Measurements from ENCODE around the gene HNRNPA3. TPM values are rescaled to one million over a fixed set of nuclear protein-coding genes. Genes with fewer than 3 reads are reported as not detected.

The HNRNPA3 gene
- total RNA-seq, 2 experiments from 2014 or later: 68.2 to 450 TPM

DNA sequence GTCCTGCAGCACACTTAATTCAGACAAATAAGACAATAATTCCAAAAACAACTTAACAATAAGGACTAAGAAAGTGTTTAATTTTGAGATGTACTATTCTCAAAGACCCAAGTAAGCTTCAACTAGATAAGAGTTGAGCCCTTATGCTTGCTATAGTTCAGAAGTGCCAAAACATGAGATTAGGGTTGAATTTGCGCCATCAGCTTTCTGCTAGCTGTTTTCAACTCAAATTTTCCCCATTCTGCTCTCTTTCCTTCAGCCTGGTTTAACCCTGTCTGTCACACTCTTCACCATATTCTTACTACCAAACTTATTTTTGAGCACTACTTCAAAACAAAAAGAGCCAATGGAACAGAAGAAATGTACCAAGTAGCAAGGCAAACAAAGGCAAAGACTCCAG is 47.8 kb downstream of the HNRNPA3 start:
- H3K9me3 ChIP-seq (ENCODE audit: low read length): peaks cover 6% of the 10 kb centered on the region; the same call in 1 of the 2 replicates
- POLR2A ChIA-PET: interaction anchor here (0.7 to 1.5 kb wide), 4 partner anchors 8 to 1266 kb away, joined by 3 to 4 read pairs (median 3); no protein-coding TSS in a partner anchor
- CTCF ChIA-PET (ENCODE audit: unreplicated experiment): no interaction called here
- TF ChIP-seq EZH2phosphoT487 (IDR thresholded peaks at IDR 0.05; ENCODE audit: borderline replicate concordance, low read depth, low read length): no peak
- TF ChIP-seq, protein P1, sequence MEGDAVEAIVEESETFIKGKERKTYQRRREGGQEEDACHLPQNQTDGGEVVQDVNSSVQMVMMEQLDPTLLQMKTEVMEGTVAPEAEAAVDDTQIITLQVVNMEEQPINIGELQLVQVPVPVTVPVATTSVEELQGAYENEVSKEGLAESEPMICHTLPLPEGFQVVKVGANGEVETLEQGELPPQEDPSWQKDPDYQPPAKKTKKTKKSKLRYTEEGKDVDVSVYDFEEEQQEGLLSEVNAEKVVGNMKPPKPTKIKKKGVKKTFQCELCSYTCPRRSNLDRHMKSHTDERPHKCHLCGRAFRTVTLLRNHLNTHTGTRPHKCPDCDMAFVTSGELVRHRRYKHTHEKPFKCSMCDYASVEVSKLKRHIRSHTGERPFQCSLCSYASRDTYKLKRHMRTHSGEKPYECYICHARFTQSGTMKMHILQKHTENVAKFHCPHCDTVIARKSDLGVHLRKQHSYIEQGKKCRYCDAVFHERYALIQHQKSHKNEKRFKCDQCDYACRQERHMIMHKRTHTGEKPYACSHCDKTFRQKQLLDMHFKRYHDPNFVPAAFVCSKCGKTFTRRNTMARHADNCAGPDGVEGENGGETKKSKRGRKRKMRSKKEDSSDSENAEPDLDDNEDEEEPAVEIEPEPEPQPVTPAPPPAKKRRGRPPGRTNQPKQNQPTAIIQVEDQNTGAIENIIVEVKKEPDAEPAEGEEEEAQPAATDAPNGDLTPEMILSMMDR (conservative IDR thresholded peaks at IDR 0.05; ENCODE audit: low read length): no peak
- H3K4me2 ChIP-seq (ENCODE audit: low read length): peak overlapping the region; percentile 91; the same call in 1 of the 2 replicates
- H3K4me1 ChIP-seq (ENCODE audit: insufficient read depth, low read length, poor library complexity, severe bottlenecking): peaks cover 22% of the 10 kb centered on the region
- peaks cover 54% of the 10 kb centered on the region for H4K20me1 ChIP-seq (ENCODE audit: insufficient read depth, low read length)
- no peak overlapping the region for H3K4me3 ChIP-seq (ENCODE audit: low read depth, low read length, poor library complexity, severe bottlenecking)
- peaks cover 81% of the 10 kb centered on the region for H3K79me2 ChIP-seq (ENCODE audit: insufficient read depth, low read depth, low read length)
- intact Hi-C loops (cut with micrococcal nuclease; ENCODE audit: unreplicated experiment): loop anchor here (5.0 to 10.0 kb wide), 2 partner anchors 33 to 1194 kb away; partner anchors contain the start of genes PJVK and PRKRA
- no peaks in the 10 kb centered on the region for H3K9me2 ChIP-seq (ENCODE audit: insufficient read depth, low read length)
- no TSS peak for BruUV-seq (replicated peaks)
- H3K27ac ChIP-seq (ENCODE audit: low read depth, low read length, poor library complexity, severe bottlenecking): no peak overlapping the region
- no peak for DNase-seq (ENCODE audit: low spot score)
- H3K36me3 ChIP-seq (ENCODE audit: insufficient read depth, low read length): peaks cover 63% of the 10 kb centered on the region
- H2AFZ ChIP-seq (ENCODE audit: low read length): no peak overlapping the region

GRCh38 chr2:177261116-177262060 is 48.8 kb downstream of the HNRNPA3 start:
- peaks cover 32% of the 10 kb centered on the region for H3K4me1 ChIP-seq (ENCODE audit: insufficient read depth, low read length, poor library complexity, severe bottlenecking)
- peaks cover 6% of the 10 kb centered on the region; the same call in 1 of the 2 replicates for H3K9me3 ChIP-seq (ENCODE audit: low read length)
- peak overlapping the region; percentile 91 for H3K4me2 ChIP-seq (ENCODE audit: low read length)
- peaks cover 71% of the 10 kb centered on the region for H3K79me2 ChIP-seq (ENCODE audit: insufficient read depth, low read depth, low read length)
- TF ChIP-seq, protein P1 (conservative IDR thresholded peaks at IDR 0.05; ENCODE audit: low read length): no peak
- no peak for TF ChIP-seq EZH2phosphoT487 (IDR thresholded peaks at IDR 0.05; ENCODE audit: borderline replicate concordance, low read depth, low read length)
- peaks cover 53% of the 10 kb centered on the region for H3K36me3 ChIP-seq (ENCODE audit: insufficient read depth, low read length)
- intact Hi-C loops (cut with micrococcal nuclease; ENCODE audit: unreplicated experiment): loop anchor here (5.0 to 10.0 kb wide), 2 partner anchors 34 to 1193 kb away; partner anchors contain the start of genes PJVK and PRKRA
- H3K4me3 ChIP-seq (ENCODE audit: low read depth, low read length, poor library complexity, severe bottlenecking): peak overlapping the region; percentile 78
- POLR2A ChIA-PET: interaction anchor here (0.6 to 1.5 kb wide), 6 partner anchors 9 to 449 kb away, joined by 3 to 4 read pairs (median 3); no protein-coding TSS in a partner anchor
- H3K9me2 ChIP-seq (ENCODE audit: insufficient read depth, low read length): no peaks in the 10 kb centered on the region
- no peak overlapping the region for H3K27ac ChIP-seq (ENCODE audit: low read depth, low read length, poor library complexity, severe bottlenecking)
- H2AFZ ChIP-seq (ENCODE audit: low read length): no peak overlapping the region
- H4K20me1 ChIP-seq (ENCODE audit: insufficient read depth, low read length): peaks cover 44% of the 10 kb centered on the region
- no peak for DNase-seq (ENCODE audit: low spot score)
- CTCF ChIA-PET (ENCODE audit: unreplicated experiment): no interaction called here
- BruUV-seq (replicated peaks): no TSS peak

All from OCI-LY7 (cell line).